Spleen (tissue), 7 donors: ENCODE results near the gene KCTD10.

Experiments used
- CTCF ChIP-seq, 11 experiments: fragments of 200-600 bp in 7 of 11; fragments of 450-650 bp in 4 of 11; sonication (generic) in 4 of 11; IDR thresholded peaks in 8 of 11; conservative IDR thresholded peaks in 3 of 11; 1 replicate in 7 of 11; 2 replicates in 4 of 11; pipeline versions ENCODE4 v1.4.0 to v1.8.0; 2016 to 2021; ENCODE audit warnings: antibody characterized with exemption in 11 of 11, inconsistent platforms in 4 of 11, mild to moderate bottlenecking in 1 of 11
- POLR2A ChIP-seq, 3 donors: fragments of 450-650 bp; IDR thresholded peaks; one replicate each; pipeline ENCODE4 v1.5.1; 2017; ENCODE audit warnings: antibody characterized with exemption in 3 of 3, mild to moderate bottlenecking in 1 of 3
- donor health status: DM: no; HTN: no; CAD: no; lungs with moderate emphysema.
- donor health status: DM: no; HTN: no; CAD: no.
- donor health status: DM: no; HTN: no; CAD: no.

DNA sequence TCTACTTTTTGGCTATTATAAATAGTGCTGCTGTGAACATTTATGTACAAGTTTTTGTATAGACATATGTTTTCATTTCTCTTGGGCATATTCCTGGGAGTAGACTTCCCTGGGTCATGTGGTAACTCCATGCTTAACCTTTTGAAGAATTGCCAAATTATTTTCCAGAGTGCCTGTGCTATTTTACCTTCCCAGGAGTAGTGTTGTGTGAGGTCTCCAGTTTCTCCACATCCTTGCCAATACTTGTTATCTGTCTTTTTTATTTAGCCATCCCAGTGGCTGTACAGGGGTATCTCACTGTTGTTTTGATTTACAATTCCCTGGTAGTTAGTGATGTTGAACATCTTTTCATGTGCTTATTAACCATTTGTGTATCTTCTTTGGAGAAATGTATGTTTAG, 19.2 kb upstream of the KCTD10 start:
- TF ChIP-seq CTCF (IDR thresholded peaks at IDR 0.05 in 8 of 11, conservative IDR thresholded peaks at IDR 0.05 in 3 of 11) (no peak), POLR2A (IDR thresholded peaks at IDR 0.05) (no peak)
